Right hindlimb (tissue), 1 donor: Measurements from ENCODE around the gene RAB8A.

Experiments
- DNase-seq: peaks from one replicate; pipeline ENCODE4 v3.0.0-alpha.2; 2018

Gene RAB8A

DNA sequence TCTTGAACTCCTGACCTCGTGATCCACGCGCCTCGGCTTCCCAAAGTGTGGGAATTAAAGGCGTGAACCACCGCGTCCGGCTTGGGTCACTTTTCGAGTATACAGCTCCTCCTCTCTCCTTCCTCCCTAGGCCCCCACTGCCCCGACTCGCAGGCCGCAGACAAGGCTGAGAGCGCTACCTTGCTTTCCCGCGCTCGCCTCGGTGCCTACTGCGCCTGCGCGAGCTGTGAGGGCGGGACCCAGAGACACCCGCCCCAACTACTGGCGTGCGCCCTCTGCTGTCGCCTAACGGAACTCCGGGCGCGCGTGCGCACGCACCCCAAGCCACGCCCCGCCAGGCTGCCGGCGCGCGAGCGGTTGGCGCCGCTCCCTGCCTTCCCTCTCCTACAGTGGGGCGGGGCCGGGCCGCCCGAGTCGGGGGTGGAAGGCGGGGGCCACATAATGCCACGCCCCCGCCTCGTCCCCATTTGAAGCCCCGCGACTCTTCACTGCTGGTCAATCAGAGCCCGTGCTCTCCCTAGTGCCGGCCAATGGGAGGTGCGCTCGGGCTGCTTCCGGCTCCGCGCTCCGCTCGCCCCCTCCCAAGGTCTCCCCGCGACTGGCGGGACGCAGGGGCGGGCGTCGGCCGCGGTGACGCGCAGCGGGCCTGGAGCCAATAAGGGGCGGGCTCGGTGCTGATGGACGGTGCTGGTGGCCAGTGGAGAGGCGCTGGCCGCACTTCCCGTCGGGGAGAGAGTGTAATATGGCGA, at the start of gene RAB8A:
TSS of gene RAB8A (plus strand) at position 730 of the 749 bp plus-strand sequence. CDS start at position 743, 13 bp downstream.
- peak; percentile 100 for DNase-seq

DNA sequence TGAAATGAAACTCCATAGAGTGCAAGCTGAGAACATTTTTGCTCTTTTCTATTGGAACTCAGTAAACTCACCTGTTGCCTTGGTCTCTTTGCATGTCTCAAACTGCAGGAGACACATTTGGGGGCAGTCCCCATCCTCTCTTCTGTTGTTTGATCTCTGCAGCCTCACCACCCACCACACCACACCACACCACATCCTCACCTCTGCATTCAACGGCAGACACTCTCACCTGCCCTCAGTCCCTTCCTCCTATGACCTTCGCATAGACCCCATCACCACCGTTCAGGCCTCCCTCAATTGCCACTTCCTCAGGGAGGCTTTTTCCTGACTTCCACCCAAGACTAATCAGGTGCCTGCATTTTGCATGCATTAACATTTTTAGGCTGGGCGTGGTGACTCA, 49.7 kb upstream of the RAB8A start:
- no peak for DNase-seq

DNA sequence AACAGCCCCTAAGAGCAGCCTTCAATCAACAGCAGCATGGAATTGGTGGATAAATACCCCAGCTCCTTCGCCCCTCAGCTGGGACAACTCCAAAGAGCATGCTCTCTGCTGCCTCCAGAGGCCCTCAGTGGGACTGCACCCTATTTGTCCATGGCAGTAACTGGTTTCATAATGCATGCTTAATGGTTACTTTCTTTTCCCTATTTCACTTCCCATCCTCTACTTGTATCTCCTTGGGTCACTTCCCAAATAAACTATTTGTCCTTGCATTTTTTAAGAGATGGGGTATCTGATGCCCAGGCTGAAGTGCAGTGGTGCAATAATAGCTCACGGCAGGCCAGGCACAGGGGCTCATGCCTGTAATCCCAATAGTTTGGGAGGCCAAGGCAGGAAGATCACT, 48.9 kb upstream of the RAB8A start:
- DNase-seq, result no peak

- DNase-seq, result no peak
These were observed 47.3 kb upstream of the RAB8A start for GRCh38 chr19:16064209-16064889.

GRCh38 chr19:16066611-16067104, 45.0 kb upstream of the RAB8A start:
- DNase-seq, result no peak

GRCh38 chr19:16067205-16067938, 44.3 kb upstream of the RAB8A start:
- DNase-seq, result peak; percentile 49

DNA sequence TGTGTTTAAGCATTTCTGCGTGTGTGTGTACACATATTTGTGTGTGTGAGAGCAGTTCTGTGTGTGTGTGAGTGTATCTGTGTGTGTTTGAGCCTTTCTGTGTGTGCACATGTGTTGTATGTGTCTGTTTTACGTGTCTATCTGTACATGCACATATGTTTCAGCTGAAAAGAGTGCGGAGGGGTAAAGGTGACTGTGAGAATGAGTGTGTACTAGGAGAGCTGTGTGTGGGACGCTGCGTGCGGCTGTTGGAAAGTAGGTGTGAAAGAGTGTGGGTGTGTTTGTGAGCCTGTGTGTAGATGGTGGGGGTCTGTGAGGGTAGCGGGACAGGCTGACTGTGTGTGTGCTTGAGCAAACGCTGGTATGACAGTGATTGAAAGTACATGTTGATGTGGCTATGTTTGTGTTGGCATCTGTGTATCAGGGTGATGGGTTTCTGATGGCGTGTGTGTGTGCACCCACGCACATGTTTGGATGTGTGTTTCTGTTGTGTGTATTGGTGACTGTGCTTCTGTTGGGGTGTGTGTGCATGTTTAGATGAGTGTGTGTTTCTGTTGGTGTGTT, 42.9 kb upstream of the RAB8A start:
- no peak for DNase-seq

DNA sequence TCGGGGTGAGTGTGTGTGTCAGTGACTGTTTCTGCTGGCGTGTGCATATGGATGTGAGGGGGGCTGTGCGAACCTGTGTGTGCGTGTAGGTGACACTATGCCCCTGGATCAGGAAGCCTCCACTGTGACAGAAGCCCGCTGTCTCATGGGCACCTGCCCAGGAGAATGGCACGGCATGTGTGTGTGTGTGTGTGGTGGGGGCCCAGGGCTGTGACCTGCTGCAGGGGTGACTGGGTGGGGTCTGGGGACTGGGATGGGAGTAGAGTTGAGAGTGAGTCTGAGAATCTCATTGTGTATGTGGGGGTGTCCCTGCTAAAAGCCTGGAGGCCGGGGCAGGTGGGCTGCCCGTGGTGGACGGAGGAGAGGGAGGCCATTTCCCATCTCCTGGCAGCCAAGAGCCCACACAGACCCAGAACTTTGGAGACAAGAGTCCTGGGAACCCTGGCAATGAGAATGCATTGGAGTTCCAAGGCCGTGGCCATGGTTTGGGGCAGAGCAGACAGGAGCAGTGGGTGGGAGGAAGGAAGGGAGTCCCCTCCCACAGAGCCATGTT, 41.8 kb upstream of the RAB8A start:
- no peak for DNase-seq

GRCh38 chr19:16070366-16070990, 41.2 kb upstream of the RAB8A start:
- DNase-seq, result peak; percentile 40

DNA sequence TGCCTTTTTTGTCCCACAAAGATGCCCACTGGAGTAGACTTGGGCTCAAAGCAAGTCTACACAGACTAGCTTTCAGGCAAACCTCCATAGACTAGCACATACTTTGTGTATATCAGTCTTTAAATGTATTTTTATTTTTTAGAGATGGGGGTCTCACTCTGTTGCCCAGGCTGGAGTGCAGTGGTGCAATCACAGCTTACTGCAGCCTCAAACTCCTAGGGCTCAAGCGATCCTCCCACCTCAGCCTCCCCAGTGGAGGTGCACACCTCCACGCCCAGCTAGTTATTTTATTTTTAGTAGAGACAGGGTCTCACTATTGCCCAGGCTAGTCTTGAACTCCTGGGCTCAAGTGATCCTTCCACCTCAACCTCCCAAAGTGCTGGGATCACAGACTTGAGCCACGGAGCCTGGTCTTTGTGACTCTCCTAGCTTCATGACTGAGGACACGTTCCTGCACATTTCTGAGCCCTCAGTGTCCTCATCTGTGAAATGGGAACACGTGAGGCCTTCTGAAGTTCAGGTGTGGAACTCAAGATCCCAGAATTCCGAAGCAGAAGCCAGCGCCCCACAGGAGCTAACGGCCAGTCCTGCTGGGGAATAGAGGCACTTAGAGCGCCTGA, 40.5 kb upstream of the RAB8A start:
- DNase-seq, result no peak

- DNase-seq, result no peak
These were observed 38.2 kb upstream of the RAB8A start for GRCh38 chr19:16073481-16073880.

GRCh38 chr19:16073988-16074387, 37.7 kb upstream of the RAB8A start:
- no peak for DNase-seq

GRCh38 chr19:16074488-16075365, 37.0 kb upstream of the RAB8A start:
- no peak for DNase-seq

DNA sequence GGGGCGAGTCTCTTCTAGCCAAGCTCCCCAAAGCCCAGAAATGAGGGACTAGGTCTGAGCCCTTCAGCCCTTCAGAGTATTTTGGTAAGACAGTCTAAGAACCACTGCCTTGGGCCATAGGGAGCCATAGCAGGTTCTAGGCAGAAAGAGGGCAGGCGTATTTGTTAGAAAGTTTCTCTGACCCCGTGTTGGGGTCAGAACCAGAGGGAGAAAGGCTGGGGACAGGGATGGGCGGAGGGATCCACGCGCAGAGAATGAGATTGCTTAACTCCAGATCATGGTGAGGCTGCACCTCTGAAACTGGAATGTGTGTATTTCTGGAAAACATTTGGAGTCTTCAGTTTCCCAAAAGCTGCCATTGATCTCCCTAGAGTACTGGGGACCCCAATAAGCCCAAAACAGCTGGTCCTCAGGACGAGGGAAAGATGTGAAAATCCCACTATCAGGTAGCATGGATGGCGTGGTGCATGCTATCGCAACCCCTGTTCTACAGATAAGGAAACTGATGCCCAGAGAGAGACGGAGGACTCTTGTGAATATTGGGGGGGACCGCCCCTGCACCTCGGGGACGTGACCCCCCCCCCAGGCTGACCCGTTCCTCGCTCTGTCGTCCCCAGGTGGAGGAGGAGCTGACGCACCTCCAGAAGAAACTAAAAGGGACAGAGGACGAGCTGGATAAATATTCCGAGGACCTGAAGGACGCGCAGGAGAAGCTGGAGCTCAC, 36.1 kb upstream of the RAB8A start:
- DNase-seq, result no peak

DNA sequence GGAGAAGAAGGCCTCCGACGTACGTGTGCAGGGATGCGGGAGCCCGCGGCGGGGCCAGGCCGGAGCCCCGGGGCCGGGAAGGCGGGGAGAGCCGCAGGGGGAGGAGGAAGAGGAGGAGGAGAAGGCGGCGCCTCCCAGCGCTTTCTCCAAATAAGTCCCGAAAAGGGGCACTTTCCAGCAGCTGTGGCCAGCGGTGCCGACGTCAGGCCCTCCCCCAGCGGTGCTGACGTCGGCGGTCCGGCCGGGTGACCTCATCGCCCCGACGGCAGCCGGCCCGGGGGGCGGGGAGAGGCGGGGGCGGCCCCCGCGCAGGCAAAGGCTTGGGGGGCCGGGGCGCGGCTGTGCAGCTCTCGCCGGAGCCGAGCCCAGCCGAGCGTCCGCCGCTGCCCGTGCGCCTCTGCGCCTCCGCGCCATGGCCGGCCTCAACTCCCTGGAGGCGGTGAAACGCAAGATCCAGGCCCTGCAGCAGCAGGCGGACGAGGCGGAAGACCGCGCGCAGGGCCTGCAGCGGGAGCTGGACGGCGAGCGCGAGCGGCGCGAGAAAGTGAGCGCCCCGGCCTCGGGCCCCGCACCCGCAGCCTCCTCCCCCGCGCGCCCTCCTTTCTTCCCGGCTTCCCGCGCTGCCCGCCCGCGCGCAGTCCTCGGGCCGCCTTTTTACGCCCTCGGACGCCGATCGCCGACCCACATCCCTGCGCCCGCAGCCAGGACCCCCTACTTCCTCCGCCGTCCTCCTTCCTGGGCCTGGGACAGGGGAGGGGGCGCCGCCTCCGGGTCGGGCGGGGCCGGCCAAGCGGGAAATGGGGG, 35.3 kb upstream of the RAB8A start, which contains the start of gene TPM4:
TSS of gene TPM4 (plus strand) at position 342 of the 804 bp plus-strand sequence. CDS start at position 413, 71 bp downstream.
- DNase-seq, result peak; percentile 97

DNA sequence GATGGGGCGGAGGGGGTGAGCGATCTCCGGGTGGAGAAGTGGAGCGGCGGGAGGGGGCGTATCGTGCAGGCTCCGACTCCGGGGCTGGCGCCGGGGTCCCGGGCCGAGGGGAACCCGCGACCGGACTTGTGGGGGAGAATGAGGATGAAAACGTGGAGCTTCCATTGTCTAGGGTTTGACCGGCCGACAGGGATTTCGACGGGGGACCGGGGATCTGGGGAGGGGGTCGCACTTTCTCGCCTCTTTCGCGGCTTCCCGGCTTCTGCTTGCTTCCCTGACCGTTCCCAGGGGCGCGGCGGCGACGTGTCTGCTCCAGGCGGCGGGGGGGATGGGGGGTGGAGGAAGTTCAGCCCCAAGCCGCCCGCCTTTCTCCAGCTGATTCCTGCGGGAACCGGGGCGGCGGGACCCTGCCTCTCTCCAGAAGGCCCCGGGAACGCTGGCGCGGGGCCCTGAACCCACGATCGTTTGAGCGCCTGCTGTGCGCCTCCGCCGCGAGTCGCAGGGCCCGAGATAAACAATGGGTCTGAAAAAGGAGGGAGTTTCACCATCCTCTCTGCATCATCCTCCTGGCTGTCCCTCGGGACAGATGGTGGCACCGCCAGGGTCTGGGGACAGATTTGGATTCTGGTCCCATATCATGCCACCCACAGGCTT, 34.6 kb upstream of the RAB8A start:
- DNase-seq, result peak; percentile 71

- DNase-seq, result peak; percentile 86
These were observed 33.5 kb upstream of the RAB8A start for GRCh38 chr19:16077984-16078758.
